ENCODE results near the gene AKAP1. TPM values are rescaled to one million over a fixed set of nuclear protein-coding genes. Genes with fewer than 3 reads are reported as not detected.

The AKAP1 gene
- total and polyA plus RNA-seq, 2 donors = 10.7 to 12.6 TPM

DNA sequence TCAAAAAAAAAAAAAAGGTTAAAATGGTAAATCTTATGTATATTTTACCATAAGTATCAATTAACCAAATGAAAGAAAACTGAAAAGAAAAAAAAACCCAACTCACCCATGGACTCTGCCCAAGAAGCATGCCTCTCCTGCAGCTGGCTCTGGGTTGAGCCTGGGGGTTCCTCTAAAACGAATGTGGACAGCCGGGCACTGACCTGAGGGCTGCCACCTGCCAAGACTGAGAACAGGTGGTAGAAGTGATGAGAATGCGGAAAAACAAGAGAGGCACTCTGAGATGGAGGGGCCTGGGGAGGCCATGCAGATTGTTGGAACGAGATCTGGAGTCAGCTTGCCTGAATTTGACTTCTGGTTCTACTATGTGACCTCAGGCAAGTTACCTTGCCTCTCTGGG is 85.8 kb downstream of the AKAP1 start:
- Histone ChIP-seq H3K4me1 (ENCODE audit: control insufficient read depth in 2 of 2, insufficient read depth in 2 of 2, low read length in 2 of 2) (no peaks in the 10 kb centered on the region), H3K27ac (ENCODE audit: low read depth in 1 of 2, low read length in 1 of 2) (no peak overlapping the region), H3K4me3 (ENCODE audit: low read length in 2 of 2) (no peak overlapping the region), H3K36me3 (ENCODE audit: control insufficient read depth in 2 of 2, insufficient read depth in 2 of 2, low read length in 1 of 2) (no peaks in the 10 kb centered on the region), H3K9me3 (ENCODE audit: control insufficient read depth in 2 of 2, insufficient read depth in 1 of 2, low read length in 1 of 2) (no peaks in the 10 kb centered on the region), H3K27me3 (ENCODE audit: control insufficient read depth in 2 of 2, insufficient read depth in 1 of 2, low read length in 1 of 2) (peaks cover 0 to 2% of the 10 kb centered on the region in 2 donors)
- WGBS = 89% methylated on average over 4 of the region's 4 CpGs
- no peak for DNase-seq (ENCODE audit: low read depth in 6 of 9, low spot score in 9 of 9)

Other genes with a start within 250 kb of the AKAP1 start
- gene TRIM25, start 171.2 kb upstream of the AKAP1 start, total RNA-seq = 18.2 TPM
- gene TRIM25, start 171.2 kb upstream of the AKAP1 start, polyA plus RNA-seq = 14.9 TPM
- 21.1 TPM for gene COIL, start 124.2 kb upstream of the AKAP1 start, total RNA-seq
- gene COIL, start 124.2 kb upstream of the AKAP1 start, polyA plus RNA-seq = 14.3 TPM
- 11.1 TPM for gene SCPEP1, start 107.1 kb upstream of the AKAP1 start, total RNA-seq
- 49.9 TPM for gene SCPEP1, start 107.1 kb upstream of the AKAP1 start, polyA plus RNA-seq
- gene MSI2, start 171.3 kb downstream of the AKAP1 start, total RNA-seq = 52.5 TPM
- 25.3 TPM for gene MSI2, start 171.3 kb downstream of the AKAP1 start, polyA plus RNA-seq

Data from thymus (tissue), 11 donors.